Stimulated activated naive B cell treated with anti-CD40 and anti-IgM and Interleukin-4, amounts not matched to agents 10 μg/mL and 1 μg/mL and 100 μg/mL, for 72 hours (primary cell): ENCODE results near the gene DCX.
"Not testable (repeated sequence)": the region's sequence is repeated elsewhere in the genome, so short reads cannot be mapped to it uniquely, and the experiment has no call there.

ENCODE experiments used
- ATAC-seq, 2 donors: fragments of 150-1000 bp; cut with Tn5 transposase; replicated peaks; 2 replicates each; pipeline ENCODE4 v1.10.0; 2021; ENCODE audit warnings: moderate library complexity in 1 of 2
- DNase-seq: peaks from one replicate; pipeline ENCODE4 v3.0.0; 2021
- H3K27ac Mint-ChIP-seq: one replicate; pipeline ENCODE4 v1.8.0; 2022; ENCODE audit warnings: mild to moderate bottlenecking, mixed read lengths
- H3K27me3 Mint-ChIP-seq, 2 donors: one replicate each; pipeline ENCODE4 v1.8.0; 2022; ENCODE audit warnings: mixed read lengths in 2 of 2
- H3K36me3 Mint-ChIP-seq, 2 donors: one replicate each; pipeline ENCODE4 v1.8.0; 2022; ENCODE audit warnings: mixed read lengths in 2 of 2, mild to moderate bottlenecking in 1 of 2
- H3K4me1 Mint-ChIP-seq, 2 donors: one replicate each; pipeline ENCODE4 v1.8.0; 2022; ENCODE audit warnings: mixed read lengths in 2 of 2, mild to moderate bottlenecking in 1 of 2
- H3K4me3 Mint-ChIP-seq, 2 donors: one replicate each; pipeline ENCODE4 v1.8.0; 2022; ENCODE audit warnings: mild to moderate bottlenecking in 2 of 2, mixed read lengths in 2 of 2, moderate library complexity in 1 of 2
- H3K9me3 Mint-ChIP-seq, 2 donors: one replicate each; pipeline ENCODE4 v1.8.0; 2022; ENCODE audit warnings: mixed read lengths in 2 of 2, mild to moderate bottlenecking in 1 of 2

The DCX gene

DNA sequence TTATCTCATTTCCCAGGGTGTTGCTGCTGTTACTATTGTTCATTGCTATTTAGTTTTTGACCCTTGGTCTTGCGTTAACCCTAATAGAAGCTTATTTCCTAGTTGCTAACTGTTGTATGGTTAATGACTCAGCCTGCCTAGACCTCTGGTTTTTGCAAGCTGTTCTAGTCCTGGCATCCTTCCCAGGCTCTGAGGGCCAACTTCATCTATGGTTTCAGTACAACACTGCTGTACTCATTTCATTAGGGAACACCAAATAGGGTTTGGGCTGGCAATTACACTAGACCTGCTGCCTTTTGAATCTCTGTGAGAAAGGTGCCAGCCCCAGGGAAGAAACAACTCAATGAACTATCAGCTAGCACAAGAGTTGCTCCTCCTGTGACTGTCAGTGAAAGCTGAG is 59.6 kb downstream of the DCX start:
- Mint-ChIP-seq H3K27me3 (no peaks in the 10 kb centered on the region), H3K4me3 (no peak overlapping the region), H3K9me3 (no peaks in the 10 kb centered on the region), H3K36me3 (no peaks in the 10 kb centered on the region), H3K27ac (no peak overlapping the region), H3K4me1 (no peaks in the 10 kb centered on the region)
- no peak for ATAC-seq
- DNase-seq: no peak

- Mint-ChIP-seq H3K9me3 (peaks cover 0 to 4% of the 10 kb centered on the region in 2 donors), H3K36me3 (no peaks in the 10 kb centered on the region), H3K27ac (no peak overlapping the region), H3K4me1 (no peaks in the 10 kb centered on the region), H3K27me3 (no peaks in the 10 kb centered on the region), H3K4me3 (no peak overlapping the region)
- DNase-seq (no peak), ATAC-seq (no peak)
These were observed 62.1 kb downstream of the DCX start for GRCh38 chrX:111349934-111350333.

- H3K36me3 Mint-ChIP-seq: no peaks in the 10 kb centered on the region
- no peak overlapping the region for H3K27ac Mint-ChIP-seq
- no peaks in the 10 kb centered on the region for H3K27me3 Mint-ChIP-seq
- DNase-seq (no peak), ATAC-seq (no peak)
- H3K4me1 Mint-ChIP-seq: no peaks in the 10 kb centered on the region
- H3K9me3 Mint-ChIP-seq: peaks cover 0 to 4% of the 10 kb centered on the region in 2 donors
- no peak overlapping the region for H3K4me3 Mint-ChIP-seq
These were observed 62.9 kb downstream of the DCX start for GRCh38 chrX:111349101-111349500.

DNA sequence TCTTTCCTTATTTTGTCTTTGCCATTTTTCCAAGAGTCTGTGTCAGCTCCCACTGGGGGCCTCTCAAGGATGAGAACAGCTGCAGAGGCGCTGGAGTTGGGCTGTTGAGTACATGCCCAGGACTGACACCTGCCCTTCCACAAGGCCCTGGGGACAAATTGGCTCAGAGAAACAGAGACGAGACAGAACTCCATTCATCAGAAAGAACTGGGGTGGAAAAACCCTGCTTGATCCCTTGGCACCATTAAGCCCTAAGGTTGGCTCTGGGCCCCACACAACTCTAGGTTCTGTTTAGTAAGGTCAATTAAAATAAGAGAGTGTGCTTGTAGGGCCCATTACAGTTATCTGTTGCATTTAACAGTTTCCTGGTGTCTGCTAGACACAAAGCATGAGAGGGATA is 63.6 kb downstream of the DCX start:
- no peaks in the 10 kb centered on the region for H3K4me1 Mint-ChIP-seq
- no peak for ATAC-seq
- no peak overlapping the region for H3K4me3 Mint-ChIP-seq
- no peaks in the 10 kb centered on the region for H3K27me3 Mint-ChIP-seq
- no peak overlapping the region for H3K27ac Mint-ChIP-seq
- no peak for DNase-seq
- H3K36me3 Mint-ChIP-seq: no peaks in the 10 kb centered on the region
- peaks cover 0 to 4% of the 10 kb centered on the region in 2 donors for H3K9me3 Mint-ChIP-seq

DNA sequence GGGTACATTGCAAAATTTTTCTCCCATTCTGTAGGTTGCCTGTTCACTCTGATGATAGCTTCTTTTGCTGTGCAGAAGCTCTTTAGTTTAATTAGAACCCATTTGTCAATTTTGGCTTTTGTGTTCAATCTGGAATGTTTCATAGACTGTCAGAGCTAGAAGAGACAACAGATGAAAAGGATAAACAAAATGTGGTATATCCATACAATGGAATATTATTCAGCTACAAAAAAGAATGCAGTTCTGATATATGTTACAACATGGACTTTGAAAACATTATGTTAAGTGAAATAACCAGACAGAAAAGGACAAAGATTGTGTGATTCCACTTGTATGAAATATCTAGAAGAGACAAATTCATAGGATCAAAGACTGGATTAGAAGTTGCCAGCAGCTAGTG is 65.8 kb downstream of the DCX start:
- not testable (repeated sequence) for DNase-seq, H3K4me3 Mint-ChIP-seq, H3K9me3 Mint-ChIP-seq, H3K27me3 Mint-ChIP-seq, ATAC-seq, H3K36me3 Mint-ChIP-seq, H3K27ac Mint-ChIP-seq, H3K4me1 Mint-ChIP-seq

DNA sequence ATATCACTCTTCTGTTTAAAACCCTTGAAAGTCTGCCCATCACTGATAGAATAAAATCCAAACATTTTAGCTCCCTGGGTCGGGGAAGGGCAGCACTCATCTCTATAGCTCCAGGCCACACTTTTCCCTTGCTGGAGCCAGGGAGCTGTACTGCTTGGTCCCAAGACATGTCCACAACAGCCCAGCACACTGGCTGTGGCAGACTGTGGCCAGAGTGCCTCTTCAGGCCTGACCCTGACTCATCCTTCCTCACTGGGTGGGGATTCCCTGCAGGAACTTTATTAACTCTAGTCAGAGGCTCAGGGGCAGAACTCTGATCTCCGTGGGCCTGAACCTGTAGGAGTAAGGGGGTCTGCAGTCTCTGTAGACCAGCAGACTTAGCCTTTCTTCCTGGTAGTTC is 71.9 kb downstream of the DCX start:
- H3K9me3 Mint-ChIP-seq: peaks cover 0 to 3% of the 10 kb centered on the region in 2 donors
- peaks cover 0 to 16% of the 10 kb centered on the region in 2 donors for H3K27me3 Mint-ChIP-seq
- DNase-seq: no peak
- no peak overlapping the region for H3K4me3 Mint-ChIP-seq
- no peak for ATAC-seq
- no peaks in the 10 kb centered on the region for H3K36me3 Mint-ChIP-seq
- no peaks in the 10 kb centered on the region for H3K4me1 Mint-ChIP-seq
- H3K27ac Mint-ChIP-seq: no peak overlapping the region

- Mint-ChIP-seq H3K27me3 (peaks cover 0 to 18% of the 10 kb centered on the region in 2 donors), H3K4me1 (no peaks in the 10 kb centered on the region), H3K9me3 (peaks cover 0 to 3% of the 10 kb centered on the region in 2 donors), H3K36me3 (no peaks in the 10 kb centered on the region), H3K27ac (no peak overlapping the region), H3K4me3 (no peak overlapping the region)
- DNase-seq: no peak
- no peak for ATAC-seq
These were observed 72.8 kb downstream of the DCX start for GRCh38 chrX:111339212-111339611.

GRCh38 chrX:111338095-111338698 is 73.8 kb downstream of the DCX start:
- no peak overlapping the region for H3K27ac Mint-ChIP-seq
- DNase-seq: no peak
- peaks cover 0 to 3% of the 10 kb centered on the region in 2 donors for H3K9me3 Mint-ChIP-seq
- H3K27me3 Mint-ChIP-seq: peaks cover 0 to 18% of the 10 kb centered on the region in 2 donors
- no peak overlapping the region for H3K4me3 Mint-ChIP-seq
- ATAC-seq: no peak
- H3K4me1 Mint-ChIP-seq: no peaks in the 10 kb centered on the region
- no peaks in the 10 kb centered on the region for H3K36me3 Mint-ChIP-seq

GRCh38 chrX:111337067-111337637 is 74.8 kb downstream of the DCX start:
- H3K4me1 Mint-ChIP-seq: no peaks in the 10 kb centered on the region
- no peak for ATAC-seq
- no peak overlapping the region for H3K4me3 Mint-ChIP-seq
- DNase-seq: no peak
- no peak overlapping the region for H3K27ac Mint-ChIP-seq
- H3K36me3 Mint-ChIP-seq: no peaks in the 10 kb centered on the region
- peaks cover 0 to 18% of the 10 kb centered on the region in 2 donors for H3K27me3 Mint-ChIP-seq
- H3K9me3 Mint-ChIP-seq: peaks cover 0 to 3% of the 10 kb centered on the region in 2 donors

- H3K4me3 Mint-ChIP-seq: no peak overlapping the region
- H3K27ac Mint-ChIP-seq: no peak overlapping the region
- no peaks in the 10 kb centered on the region for H3K4me1 Mint-ChIP-seq
- no peak for ATAC-seq
- peaks cover 0 to 15% of the 10 kb centered on the region in 2 donors for H3K27me3 Mint-ChIP-seq
- no peak for DNase-seq
- no peaks in the 10 kb centered on the region for H3K36me3 Mint-ChIP-seq
- H3K9me3 Mint-ChIP-seq: peaks cover 0 to 3% of the 10 kb centered on the region in 2 donors
These were observed 75.9 kb downstream of the DCX start for GRCh38 chrX:111336141-111336540.

DNA sequence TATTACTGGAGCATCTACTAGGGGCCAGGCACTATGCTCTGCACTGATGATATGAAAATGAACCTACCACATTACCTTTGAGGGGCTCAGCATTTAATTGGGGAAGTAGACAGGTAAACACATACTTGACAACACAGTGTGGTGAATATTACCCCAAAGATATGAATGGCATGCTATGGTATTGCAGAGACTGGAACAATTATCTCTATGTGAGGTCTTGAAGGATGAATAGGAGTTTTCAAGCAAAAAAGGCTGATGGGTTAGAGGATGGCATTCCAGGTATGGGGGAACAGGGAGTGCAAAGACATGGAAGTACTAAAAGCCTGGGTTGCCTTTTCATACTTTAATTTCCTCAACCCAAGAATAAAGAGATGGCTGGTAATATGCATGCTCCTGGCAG is 82.6 kb downstream of the DCX start:
- H3K4me3 Mint-ChIP-seq: no peak overlapping the region
- no peaks in the 10 kb centered on the region for H3K27me3 Mint-ChIP-seq
- H3K36me3 Mint-ChIP-seq: no peaks in the 10 kb centered on the region
- H3K4me1 Mint-ChIP-seq: no peaks in the 10 kb centered on the region
- no peak overlapping the region for H3K27ac Mint-ChIP-seq
- no peaks in the 10 kb centered on the region for H3K9me3 Mint-ChIP-seq
- ATAC-seq (no peak), DNase-seq (no peak)

DNA sequence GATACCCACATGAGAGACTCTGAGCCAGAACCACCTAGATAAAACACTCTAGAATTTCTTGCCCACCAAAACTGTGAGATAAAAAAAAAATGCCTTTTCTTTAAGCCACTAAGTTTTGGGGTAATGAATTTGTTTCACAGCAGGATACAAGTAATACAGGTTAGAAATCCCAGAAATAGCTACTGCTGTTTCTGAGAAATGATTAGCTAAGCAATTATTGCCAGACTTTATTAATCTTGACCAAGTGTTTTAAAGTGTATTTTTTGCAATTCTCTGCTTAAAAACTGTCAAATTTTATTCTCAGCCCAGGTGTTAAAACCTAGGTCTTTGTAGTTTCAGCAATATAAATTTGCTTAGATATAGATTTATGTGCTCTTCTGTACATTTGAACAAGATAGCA is 83.1 kb downstream of the DCX start:
- no peak overlapping the region for H3K4me3 Mint-ChIP-seq
- no peak overlapping the region for H3K27ac Mint-ChIP-seq
- H3K9me3 Mint-ChIP-seq: no peaks in the 10 kb centered on the region
- no peaks in the 10 kb centered on the region for H3K4me1 Mint-ChIP-seq
- H3K27me3 Mint-ChIP-seq: no peaks in the 10 kb centered on the region
- DNase-seq (no peak), ATAC-seq (no peak)
- H3K36me3 Mint-ChIP-seq: no peaks in the 10 kb centered on the region

GRCh38 chrX:111322231-111322855 is 89.6 kb downstream of the DCX start:
- Mint-ChIP-seq H3K9me3 (no peaks in the 10 kb centered on the region), H3K27me3 (no peaks in the 10 kb centered on the region), H3K4me1 (no peaks in the 10 kb centered on the region), H3K27ac (no peak overlapping the region), H3K4me3 (no peak overlapping the region), H3K36me3 (no peaks in the 10 kb centered on the region)
- ATAC-seq (no peak), DNase-seq (no peak)

- H3K27ac Mint-ChIP-seq: no peak overlapping the region
- H3K9me3 Mint-ChIP-seq: peaks cover 0 to 1% of the 10 kb centered on the region in 2 donors
These were observed 92.5 kb downstream of the DCX start for GRCh38 chrX:111319451-111319850.

DNA sequence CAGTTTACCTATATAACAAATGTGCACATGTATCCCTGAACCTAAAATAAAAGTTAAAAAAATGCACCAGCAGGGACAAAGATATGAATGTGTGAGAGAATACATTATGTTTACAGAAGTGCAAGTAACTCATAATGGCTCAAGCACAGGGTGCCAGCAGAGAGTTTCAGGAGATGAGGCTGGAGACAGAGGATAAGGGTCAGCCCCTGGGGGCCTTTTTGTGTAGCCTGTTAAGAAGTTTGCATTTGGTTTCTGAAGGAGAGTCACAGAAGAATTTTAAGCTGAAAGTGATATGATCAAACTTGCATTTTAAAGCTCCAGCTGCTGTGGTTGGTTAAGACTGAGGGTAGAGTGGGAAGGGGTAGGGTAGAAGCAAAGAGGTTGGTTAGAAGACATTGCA is 93.1 kb downstream of the DCX start:
- Mint-ChIP-seq H3K9me3 (peaks cover 0 to 3% of the 10 kb centered on the region in 2 donors), H3K27ac (no peak overlapping the region), H3K4me1 (no peaks in the 10 kb centered on the region), H3K27me3 (no peaks in the 10 kb centered on the region), H3K4me3 (no peak overlapping the region), H3K36me3 (no peaks in the 10 kb centered on the region)
- ATAC-seq: no peak
- DNase-seq: no peak

More at GRCh38 chrX:111319451-111319850, 92.5 kb downstream of the DCX start:
- no peaks in the 10 kb centered on the region for H3K27me3 Mint-ChIP-seq
- no peaks in the 10 kb centered on the region for H3K36me3 Mint-ChIP-seq
- DNase-seq: no peak
- ATAC-seq: no peak
- no peaks in the 10 kb centered on the region for H3K4me1 Mint-ChIP-seq
- H3K4me3 Mint-ChIP-seq: no peak overlapping the region
